Brain microvascular endothelial cell (primary cell): ENCODE results near the gene PITPNM2.
A peak's percentile ranks its signal among the peaks of the same experiment; 100 is the strongest.

ENCODE experiments used
- DNase-seq: peaks from one replicate; pipeline ENCODE4 v3.0.0-alpha.2; 2020
- H3K27ac ChIP-seq: fragments of 250-450 bp; sonication (Bioruptor Pico); 2 replicates; pipeline ENCODE4 v1.5.1; 2020; ENCODE audit warnings: mild to moderate bottlenecking, moderate library complexity
- H3K27me3 ChIP-seq: fragments of 250-450 bp; sonication (Bioruptor Pico); replicated peaks from 2 replicates; pipeline ENCODE4 v1.5.1; 2020; ENCODE audit warnings: mild to moderate bottlenecking
- H3K36me3 ChIP-seq: fragments of 250-450 bp; sonication (Bioruptor Pico); replicated peaks from 2 replicates; pipeline ENCODE4 v1.5.1; 2020; ENCODE audit warnings: mild to moderate bottlenecking
- H3K4me3 ChIP-seq: 2 replicates; pipeline ENCODE4 v1.5.1; 2011; ENCODE audit warnings: low read depth, mild to moderate bottlenecking, control low read depth, low read length, moderate library complexity
- in situ Hi-C: cut with HindIII; loops from 2 replicates; pipeline ENCODE4 v1.10.0; 2017; ENCODE audit warnings: low sequenced_read_pairs, low pct_ligation_motif_present
- TF ChIP-seq, protein P1 (sequence below): IDR thresholded peaks from 2 replicates; pipeline ENCODE4 v1.5.1; 2011; ENCODE audit warnings: low read depth, mild to moderate bottlenecking, moderate library complexity, low read length, control low read depth, inconsistent platforms; ENCODE audit errors: missing control alignments

PITPNM2 gene

GRCh38 chr12:123121670-123122069 lies 29.2 kb downstream of the PITPNM2 start:
- Histone ChIP-seq H3K27ac (no peak overlapping the region), H3K27me3 (no peaks in the 10 kb centered on the region), H3K4me3 (no peak overlapping the region), H3K36me3 (no peaks in the 10 kb centered on the region)
- in situ Hi-C loops, result no loop called here
- TF ChIP-seq, protein P1, sequence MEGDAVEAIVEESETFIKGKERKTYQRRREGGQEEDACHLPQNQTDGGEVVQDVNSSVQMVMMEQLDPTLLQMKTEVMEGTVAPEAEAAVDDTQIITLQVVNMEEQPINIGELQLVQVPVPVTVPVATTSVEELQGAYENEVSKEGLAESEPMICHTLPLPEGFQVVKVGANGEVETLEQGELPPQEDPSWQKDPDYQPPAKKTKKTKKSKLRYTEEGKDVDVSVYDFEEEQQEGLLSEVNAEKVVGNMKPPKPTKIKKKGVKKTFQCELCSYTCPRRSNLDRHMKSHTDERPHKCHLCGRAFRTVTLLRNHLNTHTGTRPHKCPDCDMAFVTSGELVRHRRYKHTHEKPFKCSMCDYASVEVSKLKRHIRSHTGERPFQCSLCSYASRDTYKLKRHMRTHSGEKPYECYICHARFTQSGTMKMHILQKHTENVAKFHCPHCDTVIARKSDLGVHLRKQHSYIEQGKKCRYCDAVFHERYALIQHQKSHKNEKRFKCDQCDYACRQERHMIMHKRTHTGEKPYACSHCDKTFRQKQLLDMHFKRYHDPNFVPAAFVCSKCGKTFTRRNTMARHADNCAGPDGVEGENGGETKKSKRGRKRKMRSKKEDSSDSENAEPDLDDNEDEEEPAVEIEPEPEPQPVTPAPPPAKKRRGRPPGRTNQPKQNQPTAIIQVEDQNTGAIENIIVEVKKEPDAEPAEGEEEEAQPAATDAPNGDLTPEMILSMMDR, result no peak
- no peak for DNase-seq

GRCh38 chr12:123120452-123121166 lies 30.3 kb downstream of the PITPNM2 start:
- Histone ChIP-seq H3K27me3 (no peaks in the 10 kb centered on the region), H3K36me3 (no peaks in the 10 kb centered on the region), H3K4me3 (no peak overlapping the region), H3K27ac (no peak overlapping the region)
- TF ChIP-seq, protein P1, result no peak
- in situ Hi-C loops, result no loop called here
- DNase-seq, result no peak

GRCh38 chr12:123119808-123120207 lies 31.1 kb downstream of the PITPNM2 start:
- in situ Hi-C loops, result no loop called here
- H3K36me3 ChIP-seq, result no peaks in the 10 kb centered on the region
- no peak for DNase-seq
- H3K27ac ChIP-seq, result no peak overlapping the region
- H3K4me3 ChIP-seq, result no peak overlapping the region
- H3K27me3 ChIP-seq, result no peaks in the 10 kb centered on the region
- TF ChIP-seq, protein P1, result no peak

DNA sequence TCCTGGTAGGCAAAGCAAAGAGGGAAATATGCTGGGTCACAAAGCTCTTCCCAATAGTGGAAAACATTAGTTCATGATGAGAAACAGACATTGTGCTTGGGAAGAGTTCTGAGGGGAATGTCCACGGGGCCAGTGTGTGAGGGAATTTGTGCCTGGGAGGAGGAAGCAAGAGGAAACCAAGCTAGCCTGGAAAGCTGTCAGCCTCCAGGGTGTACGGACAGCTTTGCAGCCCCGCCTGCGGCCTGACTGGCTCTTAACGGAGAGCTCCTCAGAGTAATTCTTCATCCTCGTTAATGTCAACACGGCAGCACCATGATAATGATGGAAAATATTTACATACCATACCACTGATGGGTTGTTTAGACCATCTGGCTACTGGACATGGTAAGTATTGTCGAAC lies 32.4 kb downstream of the PITPNM2 start:
- H3K27ac ChIP-seq, result no peak overlapping the region
- H3K36me3 ChIP-seq, result no peaks in the 10 kb centered on the region
- DNase-seq, result no peak
- H3K27me3 ChIP-seq, result no peaks in the 10 kb centered on the region
- TF ChIP-seq, protein P1, result no peak
- H3K4me3 ChIP-seq, result no peak overlapping the region
- in situ Hi-C loops, result no loop called here

- TF ChIP-seq, protein P1, result no peak
- Histone ChIP-seq H3K27ac (peak overlapping the region; percentile 26), H3K36me3 (no peaks in the 10 kb centered on the region), H3K4me3 (no peak overlapping the region), H3K27me3 (no peaks in the 10 kb centered on the region)
- DNase-seq, result peak; percentile 88
- in situ Hi-C loops, result no loop called here
Observed at GRCh38 chr12:123115409-123116121, 35.3 kb downstream of the PITPNM2 start.
